Endothelial cell of umbilical vein (primary cell): ENCODE results near the gene MAGEC3.

ENCODE experiments used
- POLR2A ChIP-seq: IDR thresholded peaks from 2 replicates; pipeline ENCODE4 v1.6.1; 2012; ENCODE audit warnings: low read depth, mild to moderate bottlenecking, control low read depth, low read length
- TF ChIP-seq, protein P1 (sequence below), 2 donors: IDR thresholded peaks; 1 replicate in 1 of 2; 2 replicates in 1 of 2; pipeline ENCODE4 v1.5.1; 2011; ENCODE audit warnings: low read length in 2 of 2, mild to moderate bottlenecking in 2 of 2, moderate library complexity in 2 of 2, control low read depth in 1 of 2, inconsistent platforms in 1 of 2, low read depth in 1 of 2; ENCODE audit not compliant: insufficient read depth in 1 of 2; ENCODE audit errors: extremely low read depth in 1 of 2

GRCh38 chrX:141902366-141902765, 64.2 kb downstream of the MAGEC3 start:
- no peak for TF ChIP-seq POLR2A
- TF ChIP-seq, protein P1, sequence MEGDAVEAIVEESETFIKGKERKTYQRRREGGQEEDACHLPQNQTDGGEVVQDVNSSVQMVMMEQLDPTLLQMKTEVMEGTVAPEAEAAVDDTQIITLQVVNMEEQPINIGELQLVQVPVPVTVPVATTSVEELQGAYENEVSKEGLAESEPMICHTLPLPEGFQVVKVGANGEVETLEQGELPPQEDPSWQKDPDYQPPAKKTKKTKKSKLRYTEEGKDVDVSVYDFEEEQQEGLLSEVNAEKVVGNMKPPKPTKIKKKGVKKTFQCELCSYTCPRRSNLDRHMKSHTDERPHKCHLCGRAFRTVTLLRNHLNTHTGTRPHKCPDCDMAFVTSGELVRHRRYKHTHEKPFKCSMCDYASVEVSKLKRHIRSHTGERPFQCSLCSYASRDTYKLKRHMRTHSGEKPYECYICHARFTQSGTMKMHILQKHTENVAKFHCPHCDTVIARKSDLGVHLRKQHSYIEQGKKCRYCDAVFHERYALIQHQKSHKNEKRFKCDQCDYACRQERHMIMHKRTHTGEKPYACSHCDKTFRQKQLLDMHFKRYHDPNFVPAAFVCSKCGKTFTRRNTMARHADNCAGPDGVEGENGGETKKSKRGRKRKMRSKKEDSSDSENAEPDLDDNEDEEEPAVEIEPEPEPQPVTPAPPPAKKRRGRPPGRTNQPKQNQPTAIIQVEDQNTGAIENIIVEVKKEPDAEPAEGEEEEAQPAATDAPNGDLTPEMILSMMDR (IDR thresholded peaks at IDR 0.05; ENCODE audit: extremely low read depth in 1 of 2, insufficient read depth in 1 of 2, low read depth in 1 of 2, low read length in 2 of 2), result no peak
